Uterus (tissue), 4 donors: ENCODE measurements around the gene ZSCAN25. TPM values are rescaled to one million over a fixed set of nuclear protein-coding genes. Genes with fewer than 3 reads are reported as not detected.
A peak's percentile ranks its signal among the peaks of the same experiment; 100 is the strongest.

Experiments used
- DNase-seq, 2 donors: peaks; one replicate each; pipeline ENCODE4 v3.0.0-alpha.2; 2019 to 2020
- H3K27ac ChIP-seq, 2 donors: fragments of 200-600 bp; sonication (generic); 1 replicate in 1 of 2; 2 replicates in 1 of 2; pipeline ENCODE4 v1.5.1; 2016 to 2018
- H3K27me3 ChIP-seq, 2 donors: fragments of 200-600 bp; sonication (generic); one replicate each; pipeline ENCODE4 v1.5.1; 2018 to 2019; ENCODE audit warnings: control low read depth in 1 of 2
- H3K36me3 ChIP-seq, 2 donors: fragments of 200-600 bp; sonication (generic); one replicate each; pipeline ENCODE4 v1.5.1; 2019; ENCODE audit warnings: control low read depth in 1 of 2
- H3K4me1 ChIP-seq, 2 donors: fragments of 200-600 bp; sonication (generic); one replicate each; pipeline ENCODE4 v1.5.1; 2018 to 2019; ENCODE audit warnings: control low read depth in 1 of 2
- H3K4me3 ChIP-seq, 2 donors: fragments of 200-600 bp; sonication (generic); 1 replicate in 1 of 2; 2 replicates in 1 of 2; pipeline ENCODE4 v1.5.1; 2018 to 2019; ENCODE audit warnings: mild to moderate bottlenecking in 1 of 2
- H3K9me3 ChIP-seq, 2 donors: fragments of 200-600 bp; sonication (generic); one replicate each; pipeline ENCODE4 v1.5.1; 2019; ENCODE audit warnings: control low read depth in 1 of 2
- CTCF ChIP-seq, 4 experiments: fragments of 200-600 bp in 2 of 4; fragments of 450-650 bp in 2 of 4; sonication (generic) in 2 of 4; IDR thresholded peaks; one replicate each; pipeline ENCODE4 v1.5.1; 2016 to 2019; ENCODE audit warnings: antibody characterized with exemption in 4 of 4, mild to moderate bottlenecking in 2 of 4, moderate library complexity in 1 of 4
- POLR2A ChIP-seq, 2 donors: fragments of 450-650 bp; IDR thresholded peaks; one replicate each; pipeline ENCODE4 v1.6.1; 2016; ENCODE audit warnings: antibody characterized with exemption in 2 of 2, mild to moderate bottlenecking in 1 of 2, moderate library complexity in 1 of 2
- intact Hi-C: fragments of 100-400 bp; cut with DNase I; formaldehyde crosslinking; loops from one replicate; pipeline ENCODE4 v1.15.1; 2023; ENCODE audit warnings: low total_unique reads
- total RNA-seq, 4 donors: library from RNA; depleted of rRNA in 3 of 4; stranded (reverse); fragments of >200 nt in 3 of 4; gene quantifications; one replicate each; pipeline versions ENCODE4 v1.1.0 to v1.2.4, GENCODE V29; 2014 to 2023
- donor health status: DM: yes; HTN: yes; CAD: no.

The ZSCAN25 gene
- total RNA-seq, 4 donors from 2014 or later, result 6.8 to 26.9 (median 22.8) TPM

GRCh38 chr7:99606531-99606930 is 10.2 kb upstream of the ZSCAN25 start:
- Histone ChIP-seq H3K36me3 (no peaks in the 10 kb centered on the region), H3K27me3 (no peaks in the 10 kb centered on the region), H3K4me3 (no peak overlapping the region), H3K27ac (no peak overlapping the region), H3K4me1 (no peaks in the 10 kb centered on the region), H3K9me3 (no peaks in the 10 kb centered on the region)
- DNase-seq, result no peak
- no peak for TF ChIP-seq CTCF (IDR thresholded peaks at IDR 0.05)
- TF ChIP-seq POLR2A (IDR thresholded peaks at IDR 0.05), result no peak
- intact Hi-C loops, result no loop called here

- no peaks in the 10 kb centered on the region for H3K27me3 ChIP-seq
- no peaks in the 10 kb centered on the region for H3K9me3 ChIP-seq
- no peaks in the 10 kb centered on the region for H3K36me3 ChIP-seq
- H3K27ac ChIP-seq, result no peak overlapping the region
- DNase-seq, result no peak
- TF ChIP-seq CTCF (IDR thresholded peaks at IDR 0.05) (no peak), POLR2A (IDR thresholded peaks at IDR 0.05) (no peak)
- H3K4me1 ChIP-seq, result no peaks in the 10 kb centered on the region
- H3K4me3 ChIP-seq, result no peak overlapping the region
- intact Hi-C loops, result no loop called here
Observed at GRCh38 chr7:99607548-99607947, 9.2 kb upstream of the ZSCAN25 start.

- DNase-seq, result no peak
- Histone ChIP-seq H3K9me3 (no peaks in the 10 kb centered on the region), H3K4me1 (peaks cover 5 to 8% of the 10 kb centered on the region in 2 donors), H3K36me3 (no peaks in the 10 kb centered on the region), H3K4me3 (no peak overlapping the region), H3K27me3 (no peaks in the 10 kb centered on the region), H3K27ac (no peak overlapping the region)
- TF ChIP-seq CTCF (IDR thresholded peaks at IDR 0.05), result no peak
- TF ChIP-seq POLR2A (IDR thresholded peaks at IDR 0.05), result no peak
- intact Hi-C loops, result no loop called here
Observed at GRCh38 chr7:99614495-99614894, 2.3 kb upstream of the ZSCAN25 start.

GRCh38 chr7:99615989-99616358 is 772 bp upstream of the ZSCAN25 start:
- Histone ChIP-seq H3K27me3 (no peaks in the 10 kb centered on the region), H3K27ac (peak overlapping the region in 1 of 2 donors; percentile 85), H3K9me3 (no peaks in the 10 kb centered on the region), H3K36me3 (no peaks in the 10 kb centered on the region), H3K4me1 (peaks cover 5 to 8% of the 10 kb centered on the region in 2 donors), H3K4me3 (peak overlapping the region; percentile 71 to 89)
- no peak for DNase-seq
- intact Hi-C loops, result no loop called here
- TF ChIP-seq CTCF (IDR thresholded peaks at IDR 0.05), result no peak
- no peak for TF ChIP-seq POLR2A (IDR thresholded peaks at IDR 0.05)

GRCh38 chr7:99617192-99617781 is 541 bp downstream of the ZSCAN25 start:
- H3K36me3 ChIP-seq, result no peaks in the 10 kb centered on the region
- H3K4me3 ChIP-seq, result peak overlapping the region; percentile 71 to 89
- H3K27me3 ChIP-seq, result no peaks in the 10 kb centered on the region
- peaks cover 5 to 8% of the 10 kb centered on the region in 2 donors for H3K4me1 ChIP-seq
- intact Hi-C loops, result no loop called here
- no peak for DNase-seq
- H3K27ac ChIP-seq, result peak overlapping the region; percentile 76 to 85
- no peaks in the 10 kb centered on the region for H3K9me3 ChIP-seq
- TF ChIP-seq POLR2A (IDR thresholded peaks at IDR 0.05) (no peak), CTCF (IDR thresholded peaks at IDR 0.05) (no peak)
